ENCODE data around the gene FBXW9.
A peak's percentile ranks its signal among the peaks of the same experiment; 100 is the strongest.
"Not testable (repeated sequence)": the region's sequence is repeated elsewhere in the genome, so short reads cannot be mapped to it uniquely, and the experiment has no call there.

Gene FBXW9

DNA sequence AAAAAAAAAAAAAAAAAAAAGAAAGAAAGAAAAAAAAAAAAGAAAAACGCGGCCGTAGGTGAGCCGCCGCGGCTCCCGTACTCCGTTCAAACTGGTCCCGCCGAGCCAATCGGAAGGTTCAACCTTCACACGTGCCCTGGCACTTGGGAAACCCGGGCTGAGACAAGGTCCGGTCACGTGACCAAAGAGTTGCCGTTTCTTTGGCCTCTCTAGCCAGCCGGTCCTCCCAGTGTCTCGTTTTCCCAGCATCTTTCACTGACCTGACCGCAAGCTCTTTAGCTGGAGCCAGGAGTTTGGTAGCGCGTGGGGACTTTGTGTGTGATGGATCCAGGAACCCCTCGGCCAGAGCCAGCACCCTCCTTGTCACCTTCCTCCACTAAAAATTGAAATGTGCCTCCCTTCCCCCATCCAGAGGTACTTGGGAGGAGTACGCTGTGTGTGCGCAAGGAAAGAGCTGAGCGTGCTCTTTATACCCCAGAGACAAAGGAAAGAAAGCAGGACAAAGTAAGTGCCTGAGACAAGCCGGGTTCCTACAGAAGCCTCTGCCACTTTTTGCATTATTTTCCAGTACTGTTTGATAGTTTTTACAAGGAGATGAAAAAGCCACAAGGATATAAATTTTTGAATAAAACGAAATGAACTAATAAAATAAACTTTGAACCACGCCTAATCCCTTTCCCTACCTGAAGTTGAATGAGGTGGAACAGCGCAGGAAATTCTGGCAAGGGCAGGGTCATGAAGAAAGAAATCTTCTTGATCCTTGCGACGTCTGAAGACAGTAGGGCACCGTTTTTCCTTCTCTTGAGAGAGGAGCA, 26.3 kb upstream of the FBXW9 start:
- Mint-ChIP-seq H3K9me3 (no peaks in the 10 kb centered on the region), H3K4me3 (peak overlapping the region; percentile 90 to 91), H3K27ac (peak overlapping the region; percentile 89), H3K36me3 (peaks cover 20 to 41% of the 10 kb centered on the region in 2 donors), H3K4me1 (peaks cover 24 to 51% of the 10 kb centered on the region in 2 donors), H3K27me3 (no peaks in the 10 kb centered on the region)
- ATAC-seq (replicated peaks) (peak; percentile 88 to 89), DNase-seq (peak; percentile 91)

DNA sequence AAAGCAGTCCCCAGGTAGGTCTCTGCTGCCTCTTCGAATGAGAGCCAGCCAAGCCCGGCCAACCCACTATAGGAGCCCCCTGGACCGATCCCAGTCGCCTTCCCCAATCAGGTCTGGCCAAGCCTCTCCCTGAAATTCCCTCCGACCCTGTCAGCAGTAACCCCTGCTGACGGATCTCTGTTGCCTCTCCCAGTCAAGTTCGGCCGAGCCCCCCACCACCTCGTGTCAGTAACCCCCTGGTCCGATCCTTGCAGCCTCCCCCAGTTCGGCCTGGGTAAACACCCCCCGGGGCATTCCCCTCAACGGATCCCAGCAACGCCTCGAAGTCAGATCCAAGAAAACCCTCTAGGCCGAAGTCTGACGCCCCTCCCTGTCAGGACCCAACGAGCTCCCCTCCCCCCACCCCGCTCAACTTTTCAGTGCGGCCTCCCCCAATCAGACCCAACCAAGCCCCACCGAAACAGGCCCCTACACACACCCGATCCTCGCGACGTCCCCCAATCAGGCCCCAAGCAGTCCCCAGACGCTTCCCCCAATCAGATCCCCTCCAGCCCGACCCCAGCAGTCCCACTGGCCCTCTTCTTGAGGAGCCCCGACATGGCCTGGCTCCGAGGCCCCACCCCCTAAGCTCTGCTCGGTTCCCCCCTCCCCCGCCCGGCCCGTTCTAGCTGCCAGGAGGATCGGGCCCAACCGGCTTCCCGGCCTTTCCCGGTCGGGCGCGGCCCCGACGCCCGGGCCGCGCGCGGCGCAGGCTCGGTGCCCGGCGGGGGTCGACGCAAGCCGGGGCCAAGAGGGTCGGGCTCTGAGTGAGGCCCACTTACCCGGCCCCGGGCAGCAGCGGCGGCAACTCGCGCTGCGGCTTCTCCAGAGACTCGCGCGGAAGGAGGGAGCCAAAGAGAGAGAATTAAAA, 25.5 kb upstream of the FBXW9 start:
- no peaks in the 10 kb centered on the region for H3K9me3 Mint-ChIP-seq
- peak overlapping the region; percentile 91 to 94 for H3K4me3 Mint-ChIP-seq
- peaks cover 20 to 38% of the 10 kb centered on the region in 2 donors for H3K36me3 Mint-ChIP-seq
- peak; percentile 61 to 66 for ATAC-seq (replicated peaks)
- no peaks in the 10 kb centered on the region for H3K27me3 Mint-ChIP-seq
- DNase-seq: peak; percentile 30
- H3K27ac Mint-ChIP-seq: peak overlapping the region; percentile 96
- H3K4me1 Mint-ChIP-seq: peaks cover 24 to 49% of the 10 kb centered on the region in 2 donors

DNA sequence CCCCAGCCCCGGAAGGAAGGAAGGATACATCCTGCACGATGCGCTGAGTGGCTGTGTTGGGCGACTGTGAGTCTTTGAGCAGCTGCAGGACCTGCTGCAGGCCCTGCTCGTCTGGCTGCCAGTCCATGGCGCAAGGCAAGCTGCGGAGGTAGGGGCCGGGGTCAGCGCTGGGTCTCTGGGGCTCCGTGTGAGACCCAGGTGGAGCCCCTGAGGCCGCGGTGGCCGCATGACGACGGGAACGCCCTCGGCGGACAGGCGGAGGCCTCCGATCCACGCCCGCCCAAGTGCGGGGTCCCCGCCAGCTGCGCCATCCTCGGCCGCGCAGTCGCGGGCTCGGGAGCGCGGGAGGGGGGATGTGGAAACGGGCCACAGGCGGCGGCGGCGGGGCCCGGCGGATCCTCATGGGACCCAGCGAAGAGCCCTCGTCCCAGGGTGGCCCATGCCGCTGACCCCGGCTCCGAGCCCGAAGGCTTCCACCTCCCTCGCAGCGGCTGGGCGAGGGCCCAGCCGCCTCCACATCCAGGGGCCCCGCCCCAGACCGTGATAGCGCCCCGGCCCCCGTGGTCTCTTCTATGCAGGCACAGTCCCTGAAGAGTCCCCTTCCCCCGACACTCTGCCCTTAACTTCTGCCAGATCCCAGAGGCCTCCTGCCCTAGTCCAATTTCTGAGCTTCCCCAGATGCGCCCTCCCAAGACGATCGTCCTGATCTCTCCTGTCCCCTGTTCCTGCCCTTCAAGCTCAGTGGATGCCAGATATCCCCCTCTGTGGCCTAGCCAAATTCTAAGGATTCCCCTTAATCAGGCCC, 24.6 kb upstream of the FBXW9 start:
- peak overlapping the region; percentile 91 to 94 for H3K4me3 Mint-ChIP-seq
- H3K4me1 Mint-ChIP-seq: peaks cover 24 to 50% of the 10 kb centered on the region in 2 donors
- no peaks in the 10 kb centered on the region for H3K9me3 Mint-ChIP-seq
- DNase-seq: no peak
- peaks cover 20 to 38% of the 10 kb centered on the region in 2 donors for H3K36me3 Mint-ChIP-seq
- no peaks in the 10 kb centered on the region for H3K27me3 Mint-ChIP-seq
- no peak for ATAC-seq (replicated peaks)
- H3K27ac Mint-ChIP-seq: peak overlapping the region; percentile 96

GRCh38 chr19:12720296-12720695, 23.9 kb upstream of the FBXW9 start:
- Mint-ChIP-seq H3K27me3 (no peaks in the 10 kb centered on the region), H3K36me3 (peaks cover 23 to 42% of the 10 kb centered on the region in 2 donors), H3K27ac (peak overlapping the region; percentile 42), H3K4me3 (peak overlapping the region; percentile 85 to 91), H3K4me1 (peaks cover 24 to 54% of the 10 kb centered on the region in 2 donors), H3K9me3 (no peaks in the 10 kb centered on the region)
- no peak for DNase-seq
- ATAC-seq (replicated peaks): no peak

- Mint-ChIP-seq H3K4me3 (no peak overlapping the region), H3K9me3 (no peaks in the 10 kb centered on the region), H3K27ac (no peak overlapping the region), H3K27me3 (no peaks in the 10 kb centered on the region), H3K36me3 (peaks cover 36 to 52% of the 10 kb centered on the region in 2 donors), H3K4me1 (peaks cover 14 to 39% of the 10 kb centered on the region in 2 donors)
- no peak for DNase-seq
- no peak for ATAC-seq (replicated peaks)
Observed at GRCh38 chr19:12715929-12716328, 19.5 kb upstream of the FBXW9 start.

- no peak for DNase-seq
- Mint-ChIP-seq H3K27me3 (no peaks in the 10 kb centered on the region), H3K36me3 (peaks cover 38 to 56% of the 10 kb centered on the region in 2 donors)
Observed at GRCh38 chr19:12715102-12715501, 18.7 kb upstream of the FBXW9 start.

DNA sequence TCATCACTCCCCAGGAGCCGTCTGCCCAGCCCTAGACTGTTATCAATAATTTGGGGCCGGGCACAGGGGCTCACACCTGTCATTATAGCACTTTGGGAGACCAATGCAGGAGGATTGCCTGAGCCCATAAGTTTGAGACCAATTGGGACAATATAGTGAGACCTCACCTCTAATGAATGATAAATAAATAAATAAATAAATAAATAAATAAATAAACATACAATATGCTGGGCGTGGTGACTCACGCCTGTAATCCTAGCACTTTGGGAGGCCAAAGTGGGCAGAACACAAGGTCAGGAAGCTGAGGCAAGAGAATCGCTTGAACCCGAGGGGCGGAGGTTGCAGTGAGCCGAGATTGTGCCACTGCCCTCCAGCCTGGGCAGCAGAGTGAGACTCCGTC, 16.9 kb upstream of the FBXW9 start:
- peaks cover 5 to 18% of the 10 kb centered on the region in 2 donors for H3K4me1 Mint-ChIP-seq
- H3K9me3 Mint-ChIP-seq; H3K27me3 Mint-ChIP-seq; ATAC-seq (replicated peaks); H3K4me3 Mint-ChIP-seq; H3K27ac Mint-ChIP-seq; DNase-seq: not testable (repeated sequence)
- peaks cover 36 to 46% of the 10 kb centered on the region in 2 donors for H3K36me3 Mint-ChIP-seq

More at GRCh38 chr19:12715102-12715501, 18.7 kb upstream of the FBXW9 start:
- H3K4me1 Mint-ChIP-seq: peaks cover 11 to 31% of the 10 kb centered on the region in 2 donors
- H3K4me3 Mint-ChIP-seq: no peak overlapping the region
- H3K27ac Mint-ChIP-seq: no peak overlapping the region
- no peak for ATAC-seq (replicated peaks)
- no peaks in the 10 kb centered on the region for H3K9me3 Mint-ChIP-seq

- Mint-ChIP-seq H3K4me1 (peaks cover 5 to 16% of the 10 kb centered on the region in 2 donors), H3K36me3 (peaks cover 37 to 45% of the 10 kb centered on the region in 2 donors)
- not testable (repeated sequence) for ATAC-seq (replicated peaks); H3K4me3 Mint-ChIP-seq; DNase-seq; H3K27me3 Mint-ChIP-seq; H3K27ac Mint-ChIP-seq; H3K9me3 Mint-ChIP-seq
Observed at GRCh38 chr19:12712077-12712476, 15.6 kb upstream of the FBXW9 start.

GRCh38 chr19:12711187-12711586, 14.8 kb upstream of the FBXW9 start:
- ATAC-seq (replicated peaks) (no peak), DNase-seq (no peak)
- peaks cover 0 to 10% of the 10 kb centered on the region in 2 donors for H3K4me1 Mint-ChIP-seq
- H3K27ac Mint-ChIP-seq: peak overlapping the region; percentile 62
- H3K9me3 Mint-ChIP-seq: no peaks in the 10 kb centered on the region
- H3K4me3 Mint-ChIP-seq: no peak overlapping the region
- H3K36me3 Mint-ChIP-seq: peaks cover 33 to 40% of the 10 kb centered on the region in 2 donors
- H3K27me3 Mint-ChIP-seq: no peaks in the 10 kb centered on the region

DNA sequence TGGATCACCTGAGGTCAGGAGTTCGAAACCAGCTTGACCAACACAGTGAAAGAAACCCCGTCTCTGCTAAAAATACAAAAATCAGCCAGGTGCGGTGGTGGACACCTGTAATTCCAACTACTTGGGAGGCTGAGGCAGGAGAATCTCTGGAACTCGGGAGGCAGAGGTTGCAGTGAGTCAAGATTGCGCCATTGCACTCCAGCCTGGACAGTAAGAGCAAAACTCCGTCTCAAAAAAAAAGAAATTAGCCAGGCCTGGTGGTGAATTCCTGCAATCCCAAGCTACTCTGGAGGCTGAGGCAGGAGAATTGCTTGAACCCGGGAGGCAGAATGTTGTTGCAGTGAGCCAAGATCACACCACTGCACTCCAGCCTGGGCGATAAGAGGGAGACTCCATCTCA, 12.2 kb upstream of the FBXW9 start:
- H3K27ac Mint-ChIP-seq: no peak overlapping the region
- peaks cover 40 to 43% of the 10 kb centered on the region in 2 donors for H3K36me3 Mint-ChIP-seq
- H3K27me3 Mint-ChIP-seq: no peaks in the 10 kb centered on the region
- H3K4me3 Mint-ChIP-seq: no peak overlapping the region
- no peaks in the 10 kb centered on the region for H3K9me3 Mint-ChIP-seq
- no peak for ATAC-seq (replicated peaks)
- H3K4me1 Mint-ChIP-seq: peaks cover 2 to 4% of the 10 kb centered on the region in 2 donors
- no peak for DNase-seq

DNA sequence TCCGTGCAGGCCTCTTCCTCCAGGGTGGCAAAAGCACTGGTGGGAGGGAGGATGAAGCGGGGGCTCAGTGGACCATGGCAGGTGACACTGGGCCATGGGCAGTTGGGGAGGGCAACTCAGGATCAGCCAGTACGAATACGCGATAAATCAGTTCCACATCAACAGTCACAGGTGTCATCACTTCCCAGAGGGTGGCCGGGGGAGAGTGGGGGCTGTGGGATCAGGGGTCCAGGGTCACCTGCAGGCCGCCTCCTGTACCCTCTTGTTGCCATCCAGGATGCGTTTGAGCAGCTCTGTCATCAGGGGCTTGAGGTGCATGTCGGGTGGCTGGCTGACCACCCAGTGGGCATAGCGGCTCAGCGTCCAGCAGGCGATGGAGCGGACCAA, 9.9 kb upstream of the FBXW9 start:
- Mint-ChIP-seq H3K4me1 (peaks cover 0 to 2% of the 10 kb centered on the region in 2 donors), H3K4me3 (no peak overlapping the region), H3K9me3 (no peaks in the 10 kb centered on the region), H3K27me3 (no peaks in the 10 kb centered on the region), H3K36me3 (peaks cover 40 to 49% of the 10 kb centered on the region in 2 donors), H3K27ac (peak overlapping the region; percentile 31)
- DNase-seq (no peak), ATAC-seq (replicated peaks) (no peak)

DNA sequence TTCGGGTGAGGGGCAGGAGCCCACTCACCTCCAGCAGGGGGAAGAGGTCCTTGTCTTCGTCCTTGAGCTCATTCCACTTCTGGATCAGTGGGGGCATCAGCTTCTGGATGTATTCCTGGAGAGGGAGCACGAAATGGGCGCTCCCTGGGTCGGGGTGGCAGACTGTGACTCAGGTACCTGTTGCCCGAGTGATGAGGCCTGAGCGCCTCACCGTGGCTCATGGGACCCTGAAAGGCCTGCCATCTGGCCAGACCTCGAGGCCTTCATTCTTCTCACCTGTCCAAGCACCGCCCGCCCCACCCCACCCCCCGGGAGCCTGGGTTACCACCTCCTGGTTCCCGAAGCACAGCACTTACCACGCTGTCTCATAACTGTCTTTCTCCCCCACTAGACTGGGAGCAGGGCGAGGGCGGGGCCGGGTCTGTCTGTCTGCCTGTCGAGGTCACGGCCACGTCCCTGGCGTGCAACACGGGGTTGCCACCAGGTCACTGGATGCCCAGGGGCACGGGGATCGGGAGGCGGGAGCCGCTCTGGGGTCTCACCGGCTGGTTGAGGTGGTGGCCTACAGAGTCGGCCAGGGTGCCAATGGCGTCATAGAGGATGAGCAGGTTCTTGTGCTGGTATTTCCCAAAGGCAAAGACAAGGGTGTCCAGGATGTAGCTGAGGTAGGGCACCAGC, 9.4 kb upstream of the FBXW9 start:
- ATAC-seq (replicated peaks): no peak
- Mint-ChIP-seq H3K27ac (peak overlapping the region; percentile 33), H3K27me3 (no peaks in the 10 kb centered on the region), H3K36me3 (peaks cover 42 to 49% of the 10 kb centered on the region in 2 donors), H3K4me1 (peaks cover 0 to 2% of the 10 kb centered on the region in 2 donors), H3K4me3 (no peak overlapping the region), H3K9me3 (no peaks in the 10 kb centered on the region)
- DNase-seq: no peak

GRCh38 chr19:12705169-12705568, 8.7 kb upstream of the FBXW9 start:
- DNase-seq (no peak), ATAC-seq (replicated peaks) (no peak)
- no peak overlapping the region for H3K4me3 Mint-ChIP-seq
- H3K9me3 Mint-ChIP-seq: no peaks in the 10 kb centered on the region
- no peaks in the 10 kb centered on the region for H3K27me3 Mint-ChIP-seq
- H3K27ac Mint-ChIP-seq: no peak overlapping the region
- H3K36me3 Mint-ChIP-seq: peaks cover 40 to 45% of the 10 kb centered on the region in 2 donors
- H3K4me1 Mint-ChIP-seq: peaks cover 0 to 2% of the 10 kb centered on the region in 2 donors
